Loucy (cell line): ENCODE data around the gene UBE2D2.

ENCODE experiments used
- H2AFZ ChIP-seq: fragments of 200-600 bp; sonication (generic); 2 replicates; pipeline ENCODE4 v1.6.0; 2016; ENCODE audit warnings: antibody characterized with exemption, mild to moderate bottlenecking, low read length, moderate library complexity
- H3F3A ChIP-seq: fragments of 200-600 bp; 2 replicates; pipeline ENCODE4 v1.6.0; 2016; ENCODE audit warnings: antibody characterized with exemption, low read depth, mild to moderate bottlenecking
- H3K27me3 ChIP-seq: fragments of 200-600 bp; sonication (generic); 2 replicates; pipeline ENCODE4 v1.6.1; 2014; ENCODE audit warnings: low read length, mild to moderate bottlenecking; ENCODE audit not compliant: insufficient read depth, poor library complexity, severe bottlenecking
- H3K36me3 ChIP-seq: fragments of 200-600 bp; sonication (generic); 2 replicates; pipeline ENCODE4 v1.6.1; 2016; ENCODE audit warnings: low read length; ENCODE audit not compliant: insufficient read depth
- H3K4me1 ChIP-seq: fragments of 200-600 bp; sonication (generic); 2 replicates; pipeline ENCODE4 v1.5.1; 2014; ENCODE audit warnings: low read length, mild to moderate bottlenecking; ENCODE audit not compliant: insufficient read depth, poor library complexity, severe bottlenecking
- H3K4me2 ChIP-seq: fragments of 200-600 bp; sonication (generic); 2 replicates; pipeline ENCODE4 v1.6.0; 2014; ENCODE audit warnings: antibody characterized with exemption, low read length, low read depth, mild to moderate bottlenecking; ENCODE audit not compliant: poor library complexity, severe bottlenecking
- H3K4me3 ChIP-seq: fragments of 200-600 bp; sonication (generic); 2 replicates; pipeline ENCODE4 v1.5.1; 2014; ENCODE audit warnings: low read length, mild to moderate bottlenecking, mixed read lengths; ENCODE audit not compliant: poor library complexity, severe bottlenecking
- H3K79me2 ChIP-seq: fragments of 200-600 bp; sonication (generic); 2 replicates; pipeline ENCODE4 v1.6.1; 2014; ENCODE audit warnings: low read length; ENCODE audit not compliant: insufficient read depth
- H3K9ac ChIP-seq: fragments of 200-600 bp; sonication (generic); 2 replicates; pipeline ENCODE4 v1.6.0; 2014; ENCODE audit warnings: mild to moderate bottlenecking, low read depth, low read length, moderate library complexity; ENCODE audit not compliant: poor library complexity, severe bottlenecking
- H3K9me2 ChIP-seq: fragments of 200-600 bp; sonication (generic); replicated peaks from 2 replicates; pipeline ENCODE4 v1.6.1; 2016; ENCODE audit warnings: low read depth, low read length, mixed read lengths
- H3K9me3 ChIP-seq: fragments of 200-600 bp; sonication (generic); 2 replicates; pipeline ENCODE4 v1.6.1; 2014; ENCODE audit warnings: mild to moderate bottlenecking, antibody characterized with exemption, low read length, low read depth; ENCODE audit not compliant: insufficient read depth
- H4K20me1 ChIP-seq: fragments of 200-600 bp; sonication (generic); 2 replicates; pipeline ENCODE4 v1.6.0; 2014; ENCODE audit warnings: antibody characterized with exemption, low read length, mild to moderate bottlenecking; ENCODE audit not compliant: insufficient read depth, poor library complexity, severe bottlenecking
- EZH2phosphoT487 ChIP-seq: fragments of 200-600 bp; IDR thresholded peaks from 2 replicates; pipeline ENCODE4 v1.6.1; 2018; ENCODE audit warnings: antibody characterized with exemption, mild to moderate bottlenecking, moderate library complexity, borderline replicate concordance
- TF ChIP-seq, protein P1 (sequence below): fragments of 200-600 bp; sonication (generic); conservative IDR thresholded peaks from 2 replicates; pipeline ENCODE4 v1.5.1; 2014; ENCODE audit warnings: mild to moderate bottlenecking, antibody characterized with exemption, low read length

Gene UBE2D2

DNA sequence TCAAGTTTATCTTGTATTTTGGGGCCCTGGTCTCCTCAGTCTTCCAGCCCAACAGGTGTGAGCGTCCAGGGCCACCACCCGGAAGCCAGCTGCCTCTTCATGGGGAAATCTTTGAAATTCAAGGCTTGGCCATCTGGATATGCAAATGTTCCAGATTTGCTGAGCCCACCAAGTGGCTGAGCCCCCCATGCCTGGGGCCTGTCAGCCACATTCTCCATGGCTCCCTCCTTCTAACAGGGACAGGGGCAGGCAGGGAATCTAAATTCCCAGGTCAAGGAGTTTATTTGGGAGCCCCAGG lies 72.8 kb downstream of the UBE2D2 start:
- no peaks in the 10 kb centered on the region for H3K9me2 ChIP-seq
- H4K20me1 ChIP-seq: no peaks in the 10 kb centered on the region
- peaks cover 4% of the 10 kb centered on the region; the same call in 1 of the 2 replicates for H3F3A ChIP-seq
- no peak overlapping the region for H3K4me3 ChIP-seq
- no peak overlapping the region for H2AFZ ChIP-seq
- H3K9ac ChIP-seq: no peak overlapping the region
- H3K4me1 ChIP-seq: peaks cover 33% of the 10 kb centered on the region
- H3K9me3 ChIP-seq: no peaks in the 10 kb centered on the region
- peaks cover 16% of the 10 kb centered on the region; the same call in 1 of the 2 replicates for H3K36me3 ChIP-seq
- peaks cover 26% of the 10 kb centered on the region for H3K79me2 ChIP-seq
- H3K4me2 ChIP-seq: no peak overlapping the region
- no peak for TF ChIP-seq EZH2phosphoT487
- TF ChIP-seq, protein P1, sequence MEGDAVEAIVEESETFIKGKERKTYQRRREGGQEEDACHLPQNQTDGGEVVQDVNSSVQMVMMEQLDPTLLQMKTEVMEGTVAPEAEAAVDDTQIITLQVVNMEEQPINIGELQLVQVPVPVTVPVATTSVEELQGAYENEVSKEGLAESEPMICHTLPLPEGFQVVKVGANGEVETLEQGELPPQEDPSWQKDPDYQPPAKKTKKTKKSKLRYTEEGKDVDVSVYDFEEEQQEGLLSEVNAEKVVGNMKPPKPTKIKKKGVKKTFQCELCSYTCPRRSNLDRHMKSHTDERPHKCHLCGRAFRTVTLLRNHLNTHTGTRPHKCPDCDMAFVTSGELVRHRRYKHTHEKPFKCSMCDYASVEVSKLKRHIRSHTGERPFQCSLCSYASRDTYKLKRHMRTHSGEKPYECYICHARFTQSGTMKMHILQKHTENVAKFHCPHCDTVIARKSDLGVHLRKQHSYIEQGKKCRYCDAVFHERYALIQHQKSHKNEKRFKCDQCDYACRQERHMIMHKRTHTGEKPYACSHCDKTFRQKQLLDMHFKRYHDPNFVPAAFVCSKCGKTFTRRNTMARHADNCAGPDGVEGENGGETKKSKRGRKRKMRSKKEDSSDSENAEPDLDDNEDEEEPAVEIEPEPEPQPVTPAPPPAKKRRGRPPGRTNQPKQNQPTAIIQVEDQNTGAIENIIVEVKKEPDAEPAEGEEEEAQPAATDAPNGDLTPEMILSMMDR: no peak
- no peaks in the 10 kb centered on the region for H3K27me3 ChIP-seq

DNA sequence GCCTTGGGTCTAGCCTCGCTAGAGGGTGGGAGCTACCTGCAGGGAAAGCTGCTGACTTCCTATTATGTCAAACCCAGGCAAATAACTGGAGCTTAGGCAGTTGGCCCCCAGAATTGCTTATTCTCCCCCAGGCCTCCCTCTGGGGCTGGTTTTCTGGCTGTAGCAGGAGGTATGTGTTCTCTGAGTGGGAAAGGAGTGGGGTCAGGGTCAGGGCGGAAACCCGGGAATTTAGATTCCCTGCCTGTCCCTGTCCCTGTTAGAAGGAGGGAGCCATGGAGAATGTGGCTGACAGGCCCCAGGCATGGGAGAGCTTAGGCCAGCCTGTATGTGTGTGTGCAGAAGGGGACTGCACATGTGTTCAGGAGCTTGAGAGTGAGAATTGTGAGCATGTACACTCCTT lies 73.4 kb downstream of the UBE2D2 start:
- no peaks in the 10 kb centered on the region for H4K20me1 ChIP-seq

DNA sequence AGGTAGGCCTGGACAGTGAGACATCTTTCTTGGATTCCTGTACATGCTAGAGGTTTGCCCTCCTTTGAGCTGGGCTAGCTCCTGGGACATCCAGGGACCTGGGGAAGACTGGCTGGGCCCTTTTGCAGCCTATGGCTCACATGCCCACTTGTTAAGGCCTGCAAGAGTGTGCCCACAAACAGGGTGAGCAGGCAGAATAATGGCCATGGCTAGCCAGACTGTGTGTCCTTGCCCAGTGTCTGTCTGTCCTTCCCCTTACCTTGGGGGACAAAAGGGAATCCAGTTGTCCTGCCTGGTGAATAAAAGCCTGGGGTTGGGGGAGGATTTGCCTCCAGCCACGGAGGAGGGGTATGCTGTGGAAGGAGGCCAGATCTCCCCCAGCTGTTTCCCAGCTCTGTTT lies 74.1 kb downstream of the UBE2D2 start:
- TF ChIP-seq, protein P1: no peak
- TF ChIP-seq EZH2phosphoT487: no peak
- no peak overlapping the region for H3K4me2 ChIP-seq
- no peak overlapping the region for H3K4me3 ChIP-seq
- H3F3A ChIP-seq: peaks cover 4% of the 10 kb centered on the region; the same call in 1 of the 2 replicates
- H3K4me1 ChIP-seq: peaks cover 45% of the 10 kb centered on the region
- no peak overlapping the region for H2AFZ ChIP-seq
- H3K9ac ChIP-seq: no peak overlapping the region
- H4K20me1 ChIP-seq: no peaks in the 10 kb centered on the region
- H3K79me2 ChIP-seq: peaks cover 37% of the 10 kb centered on the region
- no peaks in the 10 kb centered on the region for H3K9me2 ChIP-seq
- no peaks in the 10 kb centered on the region for H3K27me3 ChIP-seq
- peaks cover 4% of the 10 kb centered on the region; the same call in 1 of the 2 replicates for H3K36me3 ChIP-seq
- H3K9me3 ChIP-seq: no peaks in the 10 kb centered on the region

More for the DNA sequence above, 73.4 kb downstream of the UBE2D2 start:
- Histone ChIP-seq H3K9me3 (no peaks in the 10 kb centered on the region), H3F3A (peaks cover 4% of the 10 kb centered on the region; the same call in 1 of the 2 replicates), H3K4me3 (no peak overlapping the region), H3K27me3 (no peaks in the 10 kb centered on the region), H3K9me2 (no peaks in the 10 kb centered on the region), H3K79me2 (peaks cover 31% of the 10 kb centered on the region), H3K4me2 (no peak overlapping the region), H3K9ac (no peak overlapping the region), H2AFZ (no peak overlapping the region), H3K36me3 (peaks cover 10% of the 10 kb centered on the region; the same call in 1 of the 2 replicates), H3K4me1 (peaks cover 39% of the 10 kb centered on the region)
- TF ChIP-seq EZH2phosphoT487: no peak
- TF ChIP-seq, protein P1: no peak
